Muscle of arm (tissue), 12 donors: ENCODE measurements around the gene FN3KRP. TPM values are rescaled to one million over a fixed set of nuclear protein-coding genes. Genes with fewer than 3 reads are reported as not detected.
"Not testable (repeated sequence)": the region's sequence is repeated elsewhere in the genome, so short reads cannot be mapped to it uniquely, and the experiment has no call there.

Experiments
- DNase-seq: peaks from one replicate; pipeline ENCODE4 v3.0.0-alpha.2; 2013
- polyA plus RNA-seq, 12 donors: library from polyadenylated mRNA; unstranded; fragments of 120-200 nt; gene quantifications; one replicate each; pipeline ENCODE4 v1.2.1, GENCODE V29; 2013; ENCODE audit not compliant: insufficient read length in 12 of 12

Gene FN3KRP
- polyA plus RNA-seq, 12 donors = 19.6 to 38.5 (median 32.7) TPM; not detected in 1

DNA sequence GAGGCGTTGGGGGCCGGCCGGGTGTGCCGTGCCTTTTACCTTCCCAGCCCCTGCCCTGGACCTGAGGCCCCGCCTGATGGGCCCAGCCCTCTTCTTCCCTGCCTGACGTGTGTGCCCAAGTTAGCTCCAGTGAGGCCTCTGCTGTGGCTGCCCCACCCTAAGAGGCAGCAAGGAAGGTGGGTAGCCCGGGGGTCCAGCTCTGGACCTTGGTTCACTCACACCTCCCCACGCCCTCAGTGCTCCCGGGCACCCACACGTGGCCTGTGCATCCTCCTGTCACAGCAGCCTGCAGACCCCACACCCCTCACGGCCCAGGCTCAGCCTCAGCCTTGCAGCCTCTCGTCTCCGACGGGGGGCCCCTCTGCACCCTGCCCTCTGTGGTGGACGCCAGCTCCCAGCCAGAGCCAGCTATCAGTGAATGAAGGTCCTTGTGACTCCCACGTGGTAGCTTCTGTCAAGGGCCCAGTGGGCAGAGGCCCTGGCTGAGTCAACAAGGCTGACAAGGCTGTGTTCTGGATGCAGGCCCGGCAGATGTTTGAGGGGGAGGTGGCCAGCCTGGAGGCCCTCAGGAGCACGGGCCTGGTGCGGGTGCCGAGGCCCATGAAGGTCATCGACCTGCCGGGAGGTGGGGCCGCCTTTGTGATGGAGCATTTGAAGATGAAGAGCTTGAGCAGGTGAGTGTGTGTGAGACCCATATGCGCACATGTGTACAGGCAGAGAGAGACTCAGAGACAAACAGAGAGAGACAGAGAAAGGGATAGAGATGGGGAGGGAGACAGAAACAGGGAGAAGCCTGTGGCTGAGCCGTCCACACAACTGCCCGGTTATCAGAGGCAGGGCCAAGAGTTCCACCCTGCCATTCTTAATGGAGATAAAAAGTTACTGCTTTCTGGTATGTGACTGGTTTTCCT, 21.7 kb downstream of the FN3KRP start:
- DNase-seq = no peak

- DNase-seq = no peak
Observed at GRCh38 chr17:82740906-82741759, 24.6 kb downstream of the FN3KRP start.

GRCh38 chr17:82743344-82744219, 27.1 kb downstream of the FN3KRP start:
- no peak for DNase-seq

- not testable (repeated sequence) for DNase-seq
Observed at GRCh38 chr17:82744736-82745135, 28.2 kb downstream of the FN3KRP start.

DNA sequence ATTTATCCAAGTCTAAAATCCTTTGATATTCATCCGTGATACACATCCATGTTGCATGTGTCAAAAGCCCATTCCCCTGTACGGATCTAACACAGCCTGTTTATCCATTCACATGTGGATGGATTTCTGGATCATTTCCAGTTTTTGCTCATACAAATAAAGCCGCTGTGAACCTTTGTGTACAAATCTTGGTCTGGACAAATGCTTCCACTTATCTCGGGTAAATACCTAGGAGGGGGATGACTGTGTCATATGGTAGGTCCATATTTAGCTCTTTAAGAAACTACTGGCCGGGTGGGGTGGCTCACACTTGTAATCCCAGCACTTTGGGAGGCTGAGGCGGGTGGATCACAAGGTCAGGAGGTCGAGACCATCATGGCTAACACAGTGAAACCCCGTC, 29.0 kb downstream of the FN3KRP start:
- DNase-seq = no peak

- no peak for DNase-seq
Observed at GRCh38 chr17:82748756-82749155, 32.2 kb downstream of the FN3KRP start.

GRCh38 chr17:82750241-82750908, 33.9 kb downstream of the FN3KRP start:
- no peak for DNase-seq

GRCh38 chr17:82751171-82751570, 34.7 kb downstream of the FN3KRP start:
- no peak for DNase-seq

DNA sequence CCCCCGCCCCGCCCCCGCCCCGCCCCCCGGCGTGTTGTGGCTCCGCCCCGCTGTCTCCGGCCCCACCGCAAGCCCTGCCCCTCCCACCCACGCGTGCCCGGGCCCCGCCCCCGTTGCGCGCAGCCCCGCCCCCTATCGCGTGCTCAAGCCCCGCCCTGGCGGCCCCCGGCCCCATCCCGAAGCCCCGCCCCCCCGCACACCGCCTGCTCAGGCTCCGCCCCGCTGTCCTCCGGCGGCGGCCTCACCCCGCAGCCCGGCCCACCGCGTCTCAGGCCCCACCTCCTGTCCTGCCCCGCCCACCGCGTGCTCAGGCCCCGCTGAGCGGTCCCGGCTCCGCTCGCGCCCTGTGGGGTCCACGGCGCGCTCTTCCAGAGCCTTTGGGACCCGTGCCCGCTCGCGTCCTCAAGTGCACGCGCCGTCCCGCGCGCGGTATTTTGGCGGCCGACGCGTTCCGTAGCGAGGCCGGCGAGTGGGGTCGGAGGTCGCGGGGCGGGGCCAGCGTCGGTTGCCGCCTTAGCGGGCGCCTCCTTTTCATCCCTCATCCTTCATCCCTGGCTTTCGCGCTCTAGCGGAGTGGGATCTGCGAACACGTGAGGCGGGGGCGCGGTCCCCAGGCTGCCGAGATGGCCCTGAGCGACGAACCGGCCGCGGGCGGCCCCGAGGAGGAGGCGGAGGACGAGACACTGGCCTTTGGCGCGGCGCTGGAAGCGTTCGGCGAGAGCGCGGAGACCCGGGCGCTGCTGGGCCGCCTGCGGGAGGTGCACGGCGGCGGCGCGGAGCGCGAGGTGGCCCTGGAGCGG, 35.3 kb downstream of the FN3KRP start, which contains the start of gene TBCD:
TSS of gene TBCD (plus strand) at position 495 of the 800 bp plus-strand sequence. CDS start at position 624, 129 bp downstream.
- peak; percentile 91 for DNase-seq

DNA sequence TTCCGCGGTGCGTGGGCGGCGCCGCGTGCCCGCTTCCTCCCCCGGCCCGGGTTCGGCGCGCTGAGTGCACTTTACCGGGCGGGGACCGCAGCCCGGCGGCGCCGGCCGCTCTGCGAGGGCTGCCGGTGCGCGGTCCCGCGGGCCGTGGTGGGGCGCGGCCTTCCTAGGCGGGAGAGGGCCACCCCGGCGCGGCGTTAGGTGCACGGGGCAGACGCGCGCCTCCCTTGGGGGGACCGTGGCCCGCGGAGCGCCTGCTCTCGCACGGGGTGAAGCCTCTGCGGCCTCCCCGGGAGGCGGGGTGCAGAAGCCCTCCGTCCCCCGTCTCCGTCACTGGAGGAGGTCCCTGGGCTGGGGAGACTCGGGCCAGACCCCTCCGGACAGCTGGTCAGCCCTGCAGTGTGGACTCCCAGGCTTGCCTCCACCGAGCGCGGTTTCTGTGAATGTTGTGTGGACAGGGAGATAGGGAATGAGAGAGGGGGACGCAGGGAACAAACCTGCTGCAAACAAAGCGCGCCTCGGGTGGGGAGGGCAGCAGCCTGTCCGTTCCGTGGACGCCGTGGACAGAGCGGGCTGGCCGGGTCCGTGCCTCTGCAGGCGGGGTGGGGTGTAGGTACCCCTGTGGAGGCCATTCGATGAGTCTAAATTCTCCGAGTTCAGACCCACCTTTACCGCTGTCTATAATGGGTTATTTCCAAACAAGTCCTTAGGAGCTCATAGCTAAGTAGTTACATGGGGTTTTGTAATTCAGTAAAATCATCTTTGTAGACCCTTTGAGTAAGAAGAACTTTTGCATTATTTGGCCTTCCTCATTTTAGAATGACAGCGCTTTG, 36.1 kb downstream of the FN3KRP start:
- no peak for DNase-seq

DNA sequence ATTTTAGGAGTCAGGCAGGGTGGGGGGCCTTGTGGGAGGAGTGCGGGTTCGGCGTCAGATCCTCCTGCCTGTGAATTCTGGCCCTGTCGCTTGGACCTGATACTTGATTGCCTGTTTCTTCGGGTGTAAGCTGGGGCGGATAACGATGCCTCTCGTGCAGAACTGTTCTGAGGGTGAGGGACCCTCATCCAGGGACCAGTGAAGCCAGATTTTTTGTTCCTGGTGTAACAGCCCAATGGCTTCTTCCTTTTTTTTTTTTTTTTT, 36.6 kb downstream of the FN3KRP start:
- no peak for DNase-seq

- DNase-seq = no peak
Observed at GRCh38 chr17:82754297-82755208, 38.0 kb downstream of the FN3KRP start.

GRCh38 chr17:82756166-82756565, 39.7 kb downstream of the FN3KRP start:
- DNase-seq = no peak

DNA sequence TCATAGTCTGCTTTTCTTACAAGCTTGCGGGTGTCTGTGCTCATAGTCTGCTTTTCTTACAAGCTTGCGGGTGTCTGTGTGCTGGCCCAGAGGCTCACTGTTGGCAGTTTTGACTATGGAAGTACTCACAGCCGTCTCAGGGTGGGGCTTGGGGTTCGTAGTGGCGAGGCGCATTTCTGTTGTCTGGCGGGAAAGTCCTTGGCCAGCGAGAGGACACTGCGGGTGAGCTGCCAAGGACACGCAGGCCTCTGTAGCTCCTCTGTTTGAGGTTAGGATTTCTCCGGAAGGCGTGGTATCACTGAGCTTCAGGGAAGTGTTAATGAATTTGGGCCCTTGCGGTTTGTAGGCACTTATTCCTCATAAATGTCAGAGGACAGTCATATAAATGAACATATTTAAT, 48.9 kb downstream of the FN3KRP start:
- no peak for DNase-seq

GRCh38 chr17:82767041-82767754, 50.7 kb downstream of the FN3KRP start:
- no peak for DNase-seq

DNA sequence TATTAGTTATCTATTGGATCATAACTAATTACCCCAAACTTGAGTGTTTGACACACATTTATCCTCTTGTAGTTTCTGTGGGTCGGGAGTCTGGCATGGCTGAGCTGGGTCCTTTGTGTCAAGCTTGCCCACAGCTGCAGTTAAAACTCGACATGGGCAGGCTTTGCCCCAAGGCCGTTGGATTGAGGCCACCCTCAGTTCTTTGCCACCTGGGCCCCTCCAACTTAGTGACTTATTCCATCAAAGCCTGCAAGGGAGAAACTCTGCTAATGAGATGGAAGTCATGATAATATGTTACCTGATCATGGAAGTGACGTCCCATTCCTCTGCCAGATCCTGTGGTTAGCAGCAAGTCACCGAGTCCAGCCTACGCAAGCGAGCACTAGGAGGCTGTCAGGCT, 52.5 kb downstream of the FN3KRP start:
- no peak for DNase-seq

- DNase-seq = no peak
Observed at GRCh38 chr17:82772026-82772425, 55.5 kb downstream of the FN3KRP start.

DNA sequence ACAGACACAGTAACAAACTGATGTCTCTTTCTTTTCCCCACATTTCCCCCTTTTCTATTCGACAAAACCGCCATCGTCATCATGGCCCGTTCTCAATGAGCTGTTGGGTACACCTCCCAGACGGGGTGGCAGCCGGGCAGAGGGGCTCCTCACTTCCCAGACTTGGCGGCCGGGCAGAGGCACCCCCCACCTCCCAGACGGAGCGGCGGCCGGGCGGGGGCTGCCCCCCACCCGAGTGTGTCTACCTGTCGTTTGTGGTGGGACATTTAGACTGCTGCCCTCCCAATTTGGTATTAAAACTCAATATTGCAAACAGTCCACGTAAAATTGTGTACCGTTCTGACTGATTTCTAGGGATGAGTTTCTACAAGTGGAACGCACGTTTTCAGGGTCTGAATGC, 58.0 kb downstream of the FN3KRP start:
- DNase-seq = not testable (repeated sequence)
